ENCODE results near the gene FYB2.
"Not testable (repeated sequence)": the region's sequence is repeated elsewhere in the genome, so short reads cannot be mapped to it uniquely, and the experiment has no call there.

The FYB2 gene

GRCh38 chr1:56788102-56788501 lies 31.1 kb downstream of the FYB2 start:
- DNase-seq: no peak

- no peak for DNase-seq
These were observed 31.9 kb downstream of the FYB2 start for GRCh38 chr1:56787330-56787729.

- DNase-seq: no peak
These were observed 36.4 kb downstream of the FYB2 start for GRCh38 chr1:56782773-56783172.

GRCh38 chr1:56780826-56781225 lies 38.4 kb downstream of the FYB2 start:
- DNase-seq: no peak

- DNase-seq: no peak
These were observed 39.0 kb downstream of the FYB2 start for GRCh38 chr1:56780128-56780750.

GRCh38 chr1:56777972-56778371 lies 41.2 kb downstream of the FYB2 start:
- DNase-seq: no peak

- not testable (repeated sequence) for DNase-seq
These were observed 44.5 kb downstream of the FYB2 start for GRCh38 chr1:56774732-56775131.

GRCh38 chr1:56774067-56774609 lies 45.1 kb downstream of the FYB2 start:
- no peak for DNase-seq

GRCh38 chr1:56773341-56774066 lies 45.7 kb downstream of the FYB2 start:
- DNase-seq: no peak

GRCh38 chr1:56771717-56772116 lies 47.5 kb downstream of the FYB2 start:
- DNase-seq: no peak

- no peak for DNase-seq
These were observed 60.4 kb downstream of the FYB2 start for GRCh38 chr1:56758794-56759193.

- no peak for DNase-seq
These were observed 61.1 kb downstream of the FYB2 start for GRCh38 chr1:56758135-56758534.

GRCh38 chr1:56755911-56756310 lies 63.3 kb downstream of the FYB2 start:
- DNase-seq: no peak

- no peak for DNase-seq
These were observed 64.3 kb downstream of the FYB2 start for GRCh38 chr1:56754708-56755479.

- no peak for DNase-seq
These were observed 74.0 kb downstream of the FYB2 start for GRCh38 chr1:56745231-56745630.

- no peak for DNase-seq
These were observed 90.2 kb downstream of the FYB2 start for GRCh38 chr1:56728964-56729363.

- DNase-seq: no peak
These were observed 92.5 kb downstream of the FYB2 start for GRCh38 chr1:56726706-56727105.

GRCh38 chr1:56719171-56719570 lies 100.0 kb downstream of the FYB2 start:
- DNase-seq: no peak

GRCh38 chr1:56715156-56715555 lies 104.0 kb downstream of the FYB2 start:
- DNase-seq: no peak

GRCh38 chr1:56713112-56713511 lies 106.1 kb downstream of the FYB2 start:
- DNase-seq: no peak

- DNase-seq: no peak
These were observed 107.1 kb downstream of the FYB2 start for GRCh38 chr1:56712150-56712549.

- no peak for DNase-seq
These were observed 108.6 kb downstream of the FYB2 start for GRCh38 chr1:56710646-56711045.

- DNase-seq: no peak
These were observed 109.2 kb downstream of the FYB2 start for GRCh38 chr1:56709995-56710394.

Measured in activated effector memory CD4-positive, alpha-beta T cell treated with Interleukin-2 at 50 U/mL for 16 hours (primary cell).